ENCODE measurements around the gene CYP4F8. TPM values are rescaled to one million over a fixed set of nuclear protein-coding genes. Genes with fewer than 3 reads are reported as not detected.
"Not testable (repeated sequence)": the region's sequence is repeated elsewhere in the genome, so short reads cannot be mapped to it uniquely, and the experiment has no call there.

The CYP4F8 gene
- total RNA-seq: not detected
- long read RNA-seq: 0 reads

- DNase-seq: no peak
- intact Hi-C loops (cut with DNase I): no loop called here
- no peak for ATAC-seq (ENCODE audit: poor library complexity)
Observed at GRCh38 chr19:15614507-15615379, at the start of gene CYP4F8. TSS of gene CYP4F8 (plus strand) at chr19:15615218. CDS start at chr19:15615617, 399 bp downstream.

DNA sequence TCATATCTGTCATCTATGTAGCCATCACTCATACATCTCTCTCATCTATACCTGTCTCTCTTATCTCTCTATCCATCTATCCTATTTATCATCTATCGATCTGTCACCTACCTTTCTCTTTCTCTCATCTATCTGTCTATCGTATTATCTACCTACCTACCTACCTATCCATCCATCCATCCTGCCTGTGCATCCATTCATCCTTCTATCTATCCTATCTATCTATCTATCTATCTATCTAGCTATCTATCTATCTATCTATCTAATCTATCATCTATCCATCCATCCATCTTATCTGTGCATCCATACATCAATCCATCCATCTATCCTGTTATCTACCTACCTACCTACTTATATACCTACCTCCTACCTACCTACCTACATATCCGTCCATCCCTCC lies 44.6 kb upstream of the CYP4F8 start:
- ATAC-seq (ENCODE audit: poor library complexity) (no peak), DNase-seq (no peak)
- intact Hi-C loops (cut with DNase I): no loop called here

DNA sequence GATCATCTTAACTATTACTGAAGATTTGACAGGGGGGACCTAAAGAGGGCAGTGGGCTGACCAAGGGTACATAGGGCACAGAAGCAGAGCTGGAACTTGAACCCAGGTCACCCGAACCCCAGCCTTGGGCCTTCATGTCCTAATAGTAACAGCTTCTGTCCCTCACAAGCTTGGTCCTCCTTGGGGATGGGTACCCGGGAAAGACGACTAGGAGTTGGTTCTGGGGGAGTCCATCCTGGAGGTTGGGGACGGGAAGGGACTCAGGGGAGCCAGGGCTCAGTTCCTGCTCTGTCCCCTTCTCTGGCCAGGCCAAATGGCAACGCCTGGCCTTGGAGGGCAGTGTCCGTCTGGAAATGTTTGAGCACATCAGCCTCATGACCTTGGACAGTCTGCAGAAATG lies 39.6 kb upstream of the CYP4F8 start:
- intact Hi-C loops (cut with DNase I): no loop called here
- no peak for ATAC-seq (ENCODE audit: poor library complexity)
- DNase-seq: no peak

DNA sequence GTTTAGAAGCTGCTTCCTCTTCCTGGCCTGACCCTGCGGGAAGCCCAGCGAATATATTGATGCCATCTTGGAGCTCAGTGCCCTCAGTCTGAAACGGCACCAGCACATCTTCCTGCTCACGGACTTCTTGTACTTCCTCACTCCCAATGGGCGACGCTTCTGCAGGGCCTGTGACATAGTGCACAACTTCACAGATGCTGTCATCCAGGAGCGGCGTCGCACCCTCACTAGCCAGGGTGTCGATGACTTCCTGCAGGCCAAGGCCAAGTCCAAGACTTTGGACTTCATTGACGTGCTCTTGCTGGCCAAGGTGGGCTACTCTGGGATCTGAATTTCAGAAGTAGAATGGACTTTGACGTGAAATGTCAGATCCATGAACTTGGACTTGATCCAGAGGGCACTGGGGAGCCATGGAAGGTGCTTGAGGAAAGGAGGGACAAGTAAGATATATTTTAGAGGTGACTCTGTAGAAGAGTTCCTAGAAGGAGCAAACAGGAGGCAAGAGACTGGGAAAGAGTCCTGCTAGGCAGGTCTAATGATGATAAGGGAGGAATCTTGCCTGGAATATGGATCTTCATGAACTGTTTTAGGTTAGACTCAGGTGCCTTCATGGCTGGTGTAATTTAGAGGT lies 38.4 kb upstream of the CYP4F8 start:
- intact Hi-C loops (cut with DNase I): no loop called here
- ATAC-seq (ENCODE audit: poor library complexity) (no peak), DNase-seq (no peak)

DNA sequence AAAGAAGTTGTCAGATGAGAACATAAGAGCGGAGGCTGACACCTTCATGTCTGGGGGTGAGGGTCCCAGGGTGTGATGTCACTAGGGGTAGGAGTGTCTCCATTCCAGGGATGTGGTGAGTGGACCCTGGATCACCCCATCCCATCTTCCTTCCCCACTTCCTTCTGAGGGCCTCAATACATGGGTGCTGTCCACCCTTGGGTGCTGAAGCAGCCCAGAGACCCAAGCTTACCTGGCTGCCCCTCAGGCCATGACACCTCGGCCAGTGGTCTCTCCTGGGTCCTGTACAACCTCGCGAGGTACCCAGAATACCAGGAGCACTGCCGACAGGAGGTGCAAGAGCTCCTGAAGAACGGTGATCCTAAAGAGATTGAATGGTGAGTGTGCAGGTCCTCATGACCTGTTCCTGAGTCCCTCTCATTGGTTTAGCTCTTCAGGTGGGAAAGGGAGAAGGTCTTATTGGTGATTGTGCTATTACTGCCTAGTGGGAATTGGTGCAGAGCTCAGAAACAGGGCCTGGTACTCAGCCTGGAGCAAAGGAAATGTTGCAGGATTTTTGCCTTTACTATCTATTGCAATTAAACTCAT lies 37.7 kb upstream of the CYP4F8 start:
- intact Hi-C loops (cut with DNase I): no loop called here
- ATAC-seq (ENCODE audit: poor library complexity) (no peak), DNase-seq (no peak)

DNA sequence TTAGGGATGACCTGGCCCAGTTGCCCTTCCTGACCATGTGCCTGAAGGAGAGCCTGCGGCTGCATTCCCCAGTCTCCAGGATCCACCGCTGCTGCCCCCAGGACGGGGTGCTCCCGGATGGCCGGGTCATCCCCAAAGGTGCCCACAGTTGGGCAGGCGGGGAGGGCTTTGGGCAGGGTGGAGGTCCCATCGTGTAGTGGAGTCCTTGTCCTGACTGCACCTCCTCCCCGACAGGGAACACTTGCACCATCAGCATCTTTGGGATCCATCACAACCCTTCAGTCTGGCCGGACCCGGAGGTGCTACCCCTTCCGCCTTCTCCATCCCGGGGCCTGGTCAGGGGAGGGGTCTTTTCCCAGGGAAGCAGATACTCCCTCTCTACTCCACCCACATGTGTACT lies 31.7 kb upstream of the CYP4F8 start:
- ATAC-seq (ENCODE audit: poor library complexity): no peak
- DNase-seq: no peak
- intact Hi-C loops (cut with DNase I): no loop called here

GRCh38 chr19:15584095-15584494 lies 30.9 kb upstream of the CYP4F8 start:
- DNase-seq: no peak
- intact Hi-C loops (cut with DNase I): no loop called here
- no peak for ATAC-seq (ENCODE audit: poor library complexity)

DNA sequence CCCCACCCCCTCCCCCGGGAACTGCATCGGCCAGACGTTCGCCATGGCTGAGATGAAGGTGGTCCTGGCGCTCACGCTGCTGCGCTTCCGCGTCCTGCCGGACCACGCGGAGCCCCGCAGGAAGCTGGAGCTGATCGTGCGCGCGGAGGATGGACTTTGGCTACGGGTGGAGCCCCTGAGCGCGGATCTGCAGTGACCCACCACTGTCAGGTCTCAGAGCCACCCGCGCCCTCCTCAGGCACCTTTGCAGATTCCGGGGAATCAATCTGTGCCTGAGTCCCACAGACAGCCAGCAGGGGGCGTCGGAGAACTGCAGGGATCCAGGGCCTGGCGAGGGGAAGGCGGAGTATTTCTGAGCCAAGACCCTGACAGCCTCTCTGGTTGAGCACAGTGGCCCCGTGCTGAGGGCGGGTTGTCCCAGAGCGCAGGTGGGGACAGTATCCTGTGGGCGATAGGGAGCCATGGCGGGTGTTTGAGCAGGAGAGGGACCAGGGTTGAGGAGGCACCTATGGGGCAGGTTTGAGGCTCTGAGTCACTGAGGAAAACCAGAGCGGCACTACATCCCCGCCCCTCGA lies 30.4 kb upstream of the CYP4F8 start:
- ATAC-seq (ENCODE audit: poor library complexity) (peak; percentile 91), DNase-seq (peak; percentile 90)
- intact Hi-C loops (cut with DNase I): no loop called here

DNA sequence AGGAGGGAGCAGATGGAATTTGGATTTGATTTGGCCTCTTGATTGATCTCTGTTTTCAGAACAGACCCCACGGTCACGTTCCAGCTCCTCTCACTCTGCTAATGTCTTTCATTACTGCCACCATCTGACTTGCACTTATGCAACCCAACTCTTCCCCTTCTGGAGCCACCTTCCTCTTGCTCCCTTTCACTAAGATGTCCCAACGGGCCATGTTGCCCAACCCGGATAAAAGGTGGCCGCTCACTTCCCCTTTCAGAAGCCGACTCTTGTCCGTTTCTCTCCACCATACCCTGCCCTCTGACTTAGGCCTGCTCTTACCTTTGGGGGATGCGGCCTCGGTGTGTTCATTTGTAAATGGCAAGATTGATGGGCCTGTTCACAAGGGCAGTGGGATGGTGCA lies 27.4 kb upstream of the CYP4F8 start:
- intact Hi-C loops (cut with DNase I): no loop called here
- peak; percentile 80 for DNase-seq
- ATAC-seq (ENCODE audit: poor library complexity): peak; percentile 45

DNA sequence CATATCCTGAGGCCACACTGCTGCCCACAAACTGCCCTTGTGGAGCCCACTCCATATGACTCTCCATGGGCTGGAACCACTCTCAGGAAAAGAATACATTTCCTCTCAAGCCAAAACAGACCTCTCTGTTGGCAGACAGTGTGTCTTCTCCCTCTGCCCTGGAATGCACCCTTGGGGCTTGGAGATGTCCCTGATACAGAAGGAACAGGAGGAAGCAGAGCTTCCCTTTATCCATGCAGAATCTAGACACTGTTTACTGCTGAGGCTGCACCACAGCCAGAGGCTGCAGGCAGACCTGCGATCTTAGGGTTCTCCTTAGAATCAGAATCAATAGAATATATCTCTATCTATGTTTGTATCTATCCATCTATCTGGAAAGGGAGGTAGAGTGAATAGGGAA lies 26.8 kb upstream of the CYP4F8 start:
- ATAC-seq (ENCODE audit: poor library complexity) (no peak), DNase-seq (no peak)
- intact Hi-C loops (cut with DNase I): no loop called here

DNA sequence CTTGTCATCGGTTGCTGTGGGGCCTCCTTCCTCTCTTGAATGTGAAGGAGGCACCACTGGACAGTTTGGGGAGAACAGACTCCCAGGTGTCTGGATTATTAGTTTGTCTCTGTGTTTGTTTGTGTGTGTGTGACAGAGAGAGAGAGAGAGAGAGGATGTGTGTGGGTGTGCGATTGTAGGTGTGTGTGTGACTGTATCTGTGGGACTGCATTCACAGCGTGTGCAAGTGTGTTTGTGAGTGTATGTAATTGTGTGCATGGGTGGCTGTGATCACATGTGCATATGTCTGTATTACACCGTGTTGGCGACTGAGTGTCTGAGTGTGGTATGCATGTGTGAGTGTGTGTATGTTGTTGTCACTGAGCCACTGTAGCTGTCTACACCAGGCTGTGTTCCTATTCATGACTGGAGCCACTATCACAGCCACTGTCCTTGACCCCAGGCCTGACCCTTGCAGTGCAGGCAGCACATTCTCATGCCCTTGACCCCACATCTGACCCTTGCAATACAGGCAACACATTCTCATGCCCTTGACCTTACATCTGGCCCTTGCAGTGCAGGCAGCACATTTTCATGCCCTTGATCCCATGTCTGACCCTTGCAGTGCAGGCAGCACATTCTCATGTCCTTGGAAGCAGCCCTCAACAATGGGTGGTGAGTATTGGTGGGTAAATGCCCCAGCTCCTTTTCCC lies 25.1 kb upstream of the CYP4F8 start:
- DNase-seq (no peak), ATAC-seq (ENCODE audit: poor library complexity) (no peak)
- intact Hi-C loops (cut with DNase I): no loop called here

GRCh38 chr19:15591796-15592195 lies 23.2 kb upstream of the CYP4F8 start:
- ATAC-seq (ENCODE audit: poor library complexity) (no peak), DNase-seq (no peak)
- intact Hi-C loops (cut with DNase I): no loop called here

- intact Hi-C loops (cut with DNase I); ATAC-seq (ENCODE audit: poor library complexity); DNase-seq: not testable (repeated sequence)
Observed at GRCh38 chr19:15592506-15592905, 22.5 kb upstream of the CYP4F8 start.

GRCh38 chr19:15593766-15594165 lies 21.3 kb upstream of the CYP4F8 start:
- DNase-seq; intact Hi-C loops (cut with DNase I): not testable (repeated sequence)
- peak; percentile 62 for ATAC-seq (ENCODE audit: poor library complexity)

- intact Hi-C loops (cut with DNase I): no loop called here
- ATAC-seq (ENCODE audit: poor library complexity) (no peak), DNase-seq (no peak)
Observed at GRCh38 chr19:15595069-15595468, 19.9 kb upstream of the CYP4F8 start.

- DNase-seq; ATAC-seq (ENCODE audit: poor library complexity); intact Hi-C loops (cut with DNase I): not testable (repeated sequence)
Observed at GRCh38 chr19:15607978-15608925, 6.8 kb upstream of the CYP4F8 start.

- DNase-seq (no peak), ATAC-seq (ENCODE audit: poor library complexity) (no peak)
- intact Hi-C loops (cut with DNase I): no loop called here
Observed at GRCh38 chr19:15609261-15609660, 5.8 kb upstream of the CYP4F8 start.

- no peak for DNase-seq
- ATAC-seq (ENCODE audit: poor library complexity): no peak
- intact Hi-C loops (cut with DNase I): no loop called here
Observed at GRCh38 chr19:15612342-15612741, 2.7 kb upstream of the CYP4F8 start.

All from Right ventricle myocardium superior (tissue), 1 donor.